Retinal pigment epithelial cell (primary cell): ENCODE results near the gene SRMS.

Source experiments
- DNase-seq: peaks from one replicate; pipeline ENCODE4 v3.0.0-alpha.2; 2010; ENCODE audit warnings: low read depth
- H3K4me3 ChIP-seq: 2 replicates; pipeline ENCODE4 v1.5.1; 2011; ENCODE audit warnings: mild to moderate bottlenecking, low read length, control low read depth, moderate library complexity
- TF ChIP-seq, protein P1 (sequence below): conservative IDR thresholded peaks from 2 replicates; pipeline ENCODE4 v1.5.1; 2011; ENCODE audit warnings: low read depth, low read length, control low read depth, inconsistent platforms

SRMS gene

DNA sequence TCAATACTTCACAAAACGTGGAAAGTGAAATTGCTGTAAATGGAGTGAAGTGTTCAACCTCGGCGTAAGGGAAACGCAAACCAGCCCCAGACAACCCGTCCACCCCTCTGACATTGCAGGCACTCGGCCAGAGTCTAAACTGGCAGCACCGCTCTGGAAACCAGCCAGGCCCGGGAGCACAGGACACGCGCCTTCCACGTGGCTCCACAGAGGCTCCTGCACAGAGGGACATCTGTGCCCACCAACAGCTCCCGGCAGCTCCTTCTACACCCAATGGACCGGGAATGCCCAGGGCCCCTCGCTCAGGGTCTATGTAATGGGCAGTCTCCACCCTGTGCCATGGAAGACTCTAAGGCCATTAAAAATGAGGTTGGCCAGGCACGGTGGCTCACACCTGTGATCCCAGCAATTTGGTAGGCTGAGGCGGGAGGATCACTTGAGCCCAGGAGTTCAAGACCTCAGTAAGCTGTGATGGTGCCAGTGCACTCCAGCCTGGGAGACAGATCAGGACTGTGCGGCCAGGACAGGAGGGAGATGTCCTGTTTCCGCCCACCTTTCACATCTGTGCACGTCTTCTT is 29.9 kb upstream of the SRMS start:
- no peak overlapping the region for H3K4me3 ChIP-seq
- DNase-seq, result no peak
- TF ChIP-seq, protein P1, sequence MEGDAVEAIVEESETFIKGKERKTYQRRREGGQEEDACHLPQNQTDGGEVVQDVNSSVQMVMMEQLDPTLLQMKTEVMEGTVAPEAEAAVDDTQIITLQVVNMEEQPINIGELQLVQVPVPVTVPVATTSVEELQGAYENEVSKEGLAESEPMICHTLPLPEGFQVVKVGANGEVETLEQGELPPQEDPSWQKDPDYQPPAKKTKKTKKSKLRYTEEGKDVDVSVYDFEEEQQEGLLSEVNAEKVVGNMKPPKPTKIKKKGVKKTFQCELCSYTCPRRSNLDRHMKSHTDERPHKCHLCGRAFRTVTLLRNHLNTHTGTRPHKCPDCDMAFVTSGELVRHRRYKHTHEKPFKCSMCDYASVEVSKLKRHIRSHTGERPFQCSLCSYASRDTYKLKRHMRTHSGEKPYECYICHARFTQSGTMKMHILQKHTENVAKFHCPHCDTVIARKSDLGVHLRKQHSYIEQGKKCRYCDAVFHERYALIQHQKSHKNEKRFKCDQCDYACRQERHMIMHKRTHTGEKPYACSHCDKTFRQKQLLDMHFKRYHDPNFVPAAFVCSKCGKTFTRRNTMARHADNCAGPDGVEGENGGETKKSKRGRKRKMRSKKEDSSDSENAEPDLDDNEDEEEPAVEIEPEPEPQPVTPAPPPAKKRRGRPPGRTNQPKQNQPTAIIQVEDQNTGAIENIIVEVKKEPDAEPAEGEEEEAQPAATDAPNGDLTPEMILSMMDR, result no peak

DNA sequence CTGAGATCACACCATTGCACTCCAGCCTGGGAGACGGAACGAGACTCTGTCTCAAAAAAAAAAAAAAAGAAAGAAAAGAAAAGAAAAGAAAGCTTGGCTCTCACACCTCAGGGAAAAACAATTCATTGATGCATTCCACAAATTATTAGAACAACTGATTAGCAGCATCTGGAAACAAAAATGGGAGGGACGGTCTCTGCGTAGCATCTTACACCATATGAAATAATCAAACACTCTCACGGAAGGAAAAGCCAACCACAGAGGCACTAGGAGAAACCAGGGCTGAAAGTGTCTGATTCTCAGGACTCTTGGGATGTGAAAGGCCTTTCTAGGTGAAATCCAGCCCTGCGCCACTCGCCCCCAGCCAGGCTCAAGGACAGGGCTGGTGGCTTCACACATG is 28.8 kb upstream of the SRMS start:
- H3K4me3 ChIP-seq, result no peak overlapping the region
- TF ChIP-seq, protein P1, result no peak
- DNase-seq, result no peak

DNA sequence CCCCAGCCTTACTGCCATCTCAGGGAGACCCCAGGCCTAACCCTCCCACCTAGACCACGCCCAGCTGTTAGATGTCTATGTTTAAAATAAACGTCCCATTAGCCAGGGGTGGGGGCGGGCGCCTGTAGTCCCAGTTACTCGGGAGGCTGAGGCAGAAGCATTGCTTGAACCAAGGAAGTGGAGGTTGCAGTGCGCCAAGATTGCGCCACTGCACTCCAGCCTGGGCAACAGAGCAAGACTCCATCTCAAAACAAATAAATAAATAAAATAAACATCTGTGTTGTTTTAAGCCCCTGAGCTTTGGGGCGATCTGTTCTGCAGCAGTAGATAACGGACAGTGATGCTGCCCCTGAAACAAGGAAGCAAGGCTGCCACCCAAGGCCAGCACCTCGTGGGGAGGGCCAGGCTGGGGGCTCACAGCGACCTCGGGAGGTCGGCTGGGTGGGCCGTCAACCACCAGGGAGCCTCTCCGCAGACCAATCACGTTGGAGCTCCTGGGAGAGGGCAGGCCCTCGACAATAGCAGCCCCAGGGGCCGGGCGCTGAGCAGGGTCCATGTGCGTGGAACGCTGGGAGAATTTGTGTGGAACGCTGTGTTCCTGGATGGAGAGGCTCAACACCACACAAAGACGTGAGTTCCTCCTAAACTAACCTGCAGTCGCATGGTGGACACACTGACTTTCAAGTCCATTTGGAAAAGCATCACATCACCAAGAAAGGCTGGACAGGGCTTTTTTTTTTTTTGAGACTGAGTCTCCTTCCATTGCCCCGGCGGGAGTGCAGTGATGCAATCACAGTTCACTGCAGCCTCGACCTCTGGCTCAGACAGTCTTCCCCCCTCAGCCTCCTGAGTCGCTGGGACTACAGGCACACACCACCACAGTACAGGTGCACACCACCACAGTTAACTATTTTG is 27.5 kb upstream of the SRMS start:
- no peak overlapping the region for H3K4me3 ChIP-seq
- no peak for DNase-seq
- TF ChIP-seq, protein P1, result no peak

DNA sequence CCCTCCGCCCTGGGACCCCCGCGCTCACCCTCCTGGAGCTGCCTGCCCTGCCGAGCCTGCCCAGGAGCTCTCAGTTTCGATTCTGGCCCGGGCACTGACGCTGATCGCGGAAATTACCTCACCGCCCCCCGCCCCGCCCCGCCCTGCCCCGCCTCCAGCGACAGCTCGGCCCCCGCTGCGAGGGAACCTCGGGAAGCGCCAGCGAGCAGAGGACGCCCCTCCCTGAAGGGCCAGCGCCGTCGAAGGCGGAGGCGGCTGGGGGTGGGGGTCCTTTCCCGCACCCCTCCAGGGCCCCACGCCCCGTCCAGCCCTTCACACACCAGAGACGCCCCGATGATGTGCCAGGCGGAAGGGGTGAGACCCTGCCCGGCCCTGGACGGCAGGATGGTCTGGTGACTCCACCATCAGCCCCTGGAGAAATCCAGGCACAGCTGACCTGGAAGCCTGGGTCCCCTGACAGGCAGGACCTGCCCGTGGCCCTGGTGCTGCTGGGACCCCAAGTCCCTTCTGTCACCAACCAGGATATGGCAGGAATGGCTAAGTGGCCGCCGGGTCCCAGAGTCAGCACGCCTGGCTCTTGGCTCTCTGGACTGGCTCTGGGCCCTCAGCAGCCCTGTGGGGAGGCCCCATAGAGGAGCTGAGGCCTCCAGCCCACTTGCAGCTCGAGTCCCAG is 26.7 kb upstream of the SRMS start, which contains the start of gene HELZ2:
Gene HELZ2, minus strand, starts transcription at position 84 of the 673 bp plus-strand sequence. CDS start 1,854 bp downstream, outside the sequence.
- peak within 1 kb of the TSS; percentile 71 for H3K4me3 ChIP-seq
- no peak for DNase-seq
- TF ChIP-seq, protein P1, result no peak

DNA sequence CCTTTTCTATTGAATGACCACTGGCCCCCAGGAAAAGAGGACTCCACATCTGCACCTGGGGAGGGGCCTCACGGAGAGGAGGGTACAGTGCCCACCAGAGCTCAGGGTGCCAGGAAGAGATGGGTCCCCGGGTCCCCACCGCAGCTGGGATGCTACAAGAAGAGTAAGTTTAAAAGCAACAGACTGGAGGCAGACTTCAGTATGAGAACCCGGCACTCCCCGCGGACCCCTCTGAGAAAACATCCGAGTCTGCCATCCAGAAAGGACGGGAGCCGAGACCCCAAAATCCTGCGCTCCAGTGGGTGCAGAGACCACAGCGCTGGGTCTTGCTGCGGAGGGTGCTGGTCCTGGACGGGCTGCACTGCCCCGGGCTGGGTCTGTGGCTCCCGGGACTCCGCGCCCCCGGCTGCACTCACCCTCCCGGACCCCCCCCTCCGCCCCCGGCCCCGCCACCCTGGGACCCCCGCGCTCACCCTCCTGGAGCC is 26.1 kb upstream of the SRMS start:
- peak overlapping the region; percentile 71 for H3K4me3 ChIP-seq
- TF ChIP-seq, protein P1, result no peak
- no peak for DNase-seq

DNA sequence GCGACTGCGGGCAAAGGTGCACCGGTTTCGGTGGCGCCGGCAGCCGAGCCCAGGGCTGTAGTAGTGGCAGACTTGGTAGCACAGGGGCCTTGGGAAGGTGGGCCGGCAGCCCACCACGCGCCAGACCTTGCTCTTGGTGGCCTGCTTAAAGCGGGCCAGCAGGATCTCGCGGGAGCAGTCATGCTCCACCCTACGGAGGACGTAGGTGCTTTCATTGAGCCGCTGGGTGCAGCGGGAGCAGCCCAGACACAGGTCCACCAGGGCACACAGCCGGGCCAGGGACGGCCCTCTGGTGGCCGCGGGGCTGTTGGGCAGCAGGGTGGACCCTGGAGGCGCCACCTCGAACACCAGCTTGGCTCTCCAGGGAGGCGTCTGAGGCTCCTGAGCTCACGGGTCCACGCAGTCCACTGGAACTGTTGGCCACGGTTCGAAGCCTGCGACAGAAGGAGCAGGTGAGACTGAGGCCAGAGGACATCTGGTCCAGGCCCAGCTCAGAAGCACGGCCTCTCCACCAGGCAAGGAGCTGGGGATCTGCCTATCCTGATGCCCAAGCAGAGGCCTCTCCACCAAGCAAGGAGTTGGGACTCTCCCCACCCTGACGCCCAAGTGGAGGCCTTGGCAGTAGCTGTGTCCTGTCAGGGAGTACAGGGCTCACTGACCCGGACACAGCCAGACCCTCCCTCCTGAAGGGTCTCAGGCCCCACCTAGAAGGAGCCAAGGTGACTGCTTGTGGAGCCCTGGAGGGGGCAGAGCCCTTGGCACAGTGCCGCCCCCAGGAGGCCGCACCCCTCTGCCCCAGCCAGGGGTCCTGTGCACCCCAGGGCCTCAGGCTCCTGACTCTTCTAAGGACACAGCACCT is 25.5 kb upstream of the SRMS start:
- TF ChIP-seq, protein P1, result peak; percentile 20
- DNase-seq, result no peak
- peak overlapping the region; percentile 71 for H3K4me3 ChIP-seq
